ENCODE measurements around the gene CPB2.

DNA sequence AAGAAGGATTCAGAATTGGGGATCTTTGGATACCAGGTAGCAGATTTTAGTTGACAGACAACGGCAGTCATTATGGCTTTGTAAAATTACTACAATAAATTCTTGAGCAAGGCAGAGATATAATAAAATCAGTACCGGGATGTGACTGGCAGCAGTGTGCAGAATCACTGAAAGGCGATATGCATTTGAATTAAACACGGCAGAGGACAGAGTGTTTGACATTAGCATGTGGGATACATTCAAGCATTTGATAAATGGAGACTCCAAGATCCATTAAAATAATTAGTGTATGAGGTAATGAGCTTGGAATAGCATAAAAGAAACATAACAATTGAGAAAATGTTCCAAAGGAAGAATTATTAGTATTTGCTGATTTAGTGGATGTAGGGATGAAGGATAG lies 40.3 kb upstream of the CPB2 start:
- TF ChIP-seq POLR2A (IDR thresholded peaks at IDR 0.05) (no peak), CTCF (IDR thresholded peaks at IDR 0.05 in 8 of 11, conservative IDR thresholded peaks at IDR 0.05 in 3 of 11) (no peak)
